Measurements from ENCODE around the gene POLG2. TPM values are rescaled to one million over a fixed set of nuclear protein-coding genes. Genes with fewer than 3 reads are reported as not detected.

POLG2 gene
- total and polyA plus RNA-seq, 9 of the 15 experiments (the other 6 are each of a cell fraction or from before 2014, with no cell fraction given) = 13.4 to 44.8 (median 37.0) TPM

DNA sequence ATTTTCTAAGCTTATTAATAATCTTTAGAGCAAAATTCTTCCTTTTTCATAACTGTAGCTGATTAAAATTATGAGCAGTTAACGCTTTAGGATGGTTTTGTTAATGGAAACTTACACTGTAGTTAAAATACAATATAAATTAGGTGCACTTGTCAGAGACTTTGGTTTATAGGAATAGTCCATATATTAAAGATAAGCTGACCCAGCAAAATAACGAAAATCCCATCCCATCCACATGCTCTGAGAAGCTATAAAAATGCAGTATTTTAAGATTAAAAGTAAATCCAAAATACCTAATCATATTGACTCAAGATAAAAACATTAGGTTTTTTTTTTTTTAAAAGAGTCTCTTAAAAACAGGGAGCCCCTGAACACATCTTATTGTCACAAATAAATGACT, 47.9 kb upstream of the POLG2 start:
- FAIRE-seq (no peak), ATAC-seq (no peak), DNase-seq (ENCODE audit: extremely low read depth in 1 of 4, low spot score in 3 of 4) (no peak)
- intact Hi-C loops (cut with micrococcal nuclease) = no loop called here
- Histone ChIP-seq H3K79me2 (ENCODE audit: control insufficient read depth, insufficient read depth, low read length) (no peaks in the 10 kb centered on the region), H3K36me3 (ENCODE audit: control insufficient read depth, insufficient read depth, low read length) (peaks cover 38% of the 10 kb centered on the region), H3K9ac (ENCODE audit: insufficient read depth in 1 of 2, low read depth in 2 of 2, low read length in 2 of 2) (no peak overlapping the region), H3K27ac (ENCODE audit: extremely low read depth, low read depth, low read length) (no peak overlapping the region), H3K9me3 (replicated peaks; ENCODE audit: control insufficient read depth, insufficient read depth, low read depth, low read length) (no peaks in the 10 kb centered on the region), H4K20me1 (replicated peaks; ENCODE audit: control insufficient read depth, insufficient read depth, low read length) (no peaks in the 10 kb centered on the region), H3K9me1 (ENCODE audit: control insufficient read depth, insufficient read depth, low read length) (no peaks in the 10 kb centered on the region), H3K27me3 (ENCODE audit: control insufficient read depth in 2 of 2, insufficient read depth in 2 of 2, low read length in 2 of 2) (no peaks in the 10 kb centered on the region), H3K4me3 (no peak overlapping the region), H2AFZ (ENCODE audit: low read depth, low read length) (no peak overlapping the region), H3K4me1 (replicated peaks in 1 of 2; ENCODE audit: control insufficient read depth in 2 of 2, insufficient read depth in 2 of 2, low read length in 2 of 2) (peaks cover 6 to 8% of the 10 kb centered on the region in 2 experiments; a peak in 4 of 5 replicates), H3K4me2 (ENCODE audit: insufficient read depth, low read length) (no peak overlapping the region)
- ChIA-PET POLR2A (interaction anchor here (1.0 to 1.8 kb wide), 4 partner anchors 11 to 38 kb away, joined by 3 to 7 read pairs (median 4); partner anchors contain the start of genes CEP95 and DDX5), CTCF (ENCODE audit: low intra/inter-chr PET ratio) (no interaction called here)
- in situ Hi-C loops (cut with MboI) = no loop called here
- no TSS peak for BruUV-seq (replicated peaks)
- peak; percentile 77 for TF ChIP-seq ZNF316 (IDR thresholded peaks at IDR 0.05)
- TF ChIP-seq MAFF (IDR thresholded peaks at IDR 0.05; ENCODE audit: low read length) = peak; percentile 71
- no peak for TF ChIP-seq RBM25 (IDR thresholded peaks at IDR 0.05; ENCODE audit: low read depth, low read length, severe bottlenecking)
- peak; percentile 56; the same call in 1 of the 2 replicates for TF ChIP-seq MAFK (IDR thresholded peaks at IDR 0.05; ENCODE audit: low read length)
- no peak for TF ChIP-seq NFRKB (IDR thresholded peaks at IDR 0.05; ENCODE audit: low read depth)
- TF ChIP-seq, protein P1, sequence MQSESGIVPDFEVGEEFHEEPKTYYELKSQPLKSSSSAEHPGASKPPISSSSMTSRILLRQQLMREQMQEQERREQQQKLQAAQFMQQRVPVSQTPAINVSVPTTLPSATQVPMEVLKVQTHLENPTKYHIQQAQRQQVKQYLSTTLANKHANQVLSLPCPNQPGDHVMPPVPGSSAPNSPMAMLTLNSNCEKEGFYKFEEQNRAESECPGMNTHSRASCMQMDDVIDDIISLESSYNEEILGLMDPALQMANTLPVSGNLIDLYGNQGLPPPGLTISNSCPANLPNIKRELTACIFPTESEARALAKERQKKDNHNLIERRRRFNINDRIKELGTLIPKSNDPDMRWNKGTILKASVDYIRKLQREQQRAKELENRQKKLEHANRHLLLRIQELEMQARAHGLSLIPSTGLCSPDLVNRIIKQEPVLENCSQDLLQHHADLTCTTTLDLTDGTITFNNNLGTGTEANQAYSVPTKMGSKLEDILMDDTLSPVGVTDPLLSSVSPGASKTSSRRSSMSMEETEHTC (IDR thresholded peaks at IDR 0.05) = no peak
- TF ChIP-seq C11orf30 (IDR thresholded peaks at IDR 0.05; ENCODE audit: low read depth) = peak; percentile 67
- peak; percentile 45 for TF ChIP-seq MAFG (tag; conservative IDR thresholded peaks at IDR 0.05)
- 70% methylated on average over 2 of the region's 2 CpGs for WGBS (ENCODE audit: insufficient coverage, low coverage, missing lambda C conversion rate)
